GM21529 (cell line): ENCODE results near the gene EVA1B.

Source experiments
- ATAC-seq: cut with Tn5 transposase; IDR thresholded peaks from one replicate; pipeline ENCODE4 v1.9.1; 2021; ENCODE audit not compliant: unreplicated experiment

The EVA1B gene

GRCh38 chr1:36320767-36321118, 2.7 kb downstream of the EVA1B start:
- no peak for ATAC-seq

GRCh38 chr1:36320291-36320761, 3.1 kb downstream of the EVA1B start:
- ATAC-seq = no peak

DNA sequence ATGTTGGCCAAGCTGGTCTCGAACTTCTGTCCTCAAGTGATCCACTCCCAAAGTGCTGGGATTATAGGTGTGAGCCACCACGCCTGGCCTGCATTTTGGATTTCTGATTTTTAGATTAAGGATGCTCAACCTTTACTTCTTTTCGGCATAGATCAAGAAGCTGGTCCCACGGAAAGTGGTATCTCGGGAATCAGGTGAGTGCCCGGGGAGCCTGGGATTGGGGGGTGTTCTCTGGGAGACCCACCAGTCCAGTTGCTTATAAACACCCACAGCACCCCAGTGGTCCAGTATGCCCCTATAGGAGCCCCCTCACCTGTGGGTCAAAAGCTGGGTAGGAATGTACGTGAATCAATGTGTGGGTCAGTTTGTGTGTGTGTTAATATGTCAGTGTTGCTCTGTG, 14.0 kb downstream of the EVA1B start:
- no peak for ATAC-seq

DNA sequence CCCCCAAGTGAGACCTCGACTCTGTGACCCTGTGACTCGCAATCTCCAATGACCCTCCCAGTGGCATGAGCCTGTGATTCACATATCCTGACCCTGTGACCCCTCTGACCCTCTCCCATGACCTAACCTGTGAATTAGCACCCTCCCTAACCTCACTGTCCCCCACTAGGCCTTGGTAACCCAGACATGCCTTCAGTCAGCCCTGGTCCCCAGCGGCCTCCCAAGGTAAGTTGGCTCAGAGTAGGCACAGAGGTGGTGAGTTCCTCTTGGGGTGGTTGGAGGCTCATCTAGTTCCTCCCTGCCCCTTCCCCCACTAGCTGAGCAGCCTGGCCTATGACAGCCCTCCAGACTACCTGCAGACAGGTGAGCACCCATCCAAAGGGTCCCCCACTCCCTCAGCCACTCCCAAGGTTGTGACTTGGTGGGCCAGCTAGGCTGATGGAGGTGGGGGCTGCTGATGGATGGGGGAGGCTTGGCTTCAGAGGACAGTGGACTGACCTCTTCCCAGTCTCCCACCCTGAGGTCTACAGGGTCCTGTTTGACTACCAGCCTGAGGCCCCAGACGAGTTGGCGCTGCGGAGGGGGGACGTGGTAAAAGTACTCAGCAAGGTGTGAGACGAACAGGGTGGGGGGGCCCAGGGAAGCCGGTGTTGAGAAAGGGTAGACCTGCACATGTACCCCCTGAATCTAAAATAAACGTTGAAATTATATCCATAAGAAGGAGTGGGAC, 15.7 kb downstream of the EVA1B start:
- ATAC-seq = no peak

GRCh38 chr1:36306902-36307456, 16.5 kb downstream of the EVA1B start:
- ATAC-seq = peak; percentile 95

DNA sequence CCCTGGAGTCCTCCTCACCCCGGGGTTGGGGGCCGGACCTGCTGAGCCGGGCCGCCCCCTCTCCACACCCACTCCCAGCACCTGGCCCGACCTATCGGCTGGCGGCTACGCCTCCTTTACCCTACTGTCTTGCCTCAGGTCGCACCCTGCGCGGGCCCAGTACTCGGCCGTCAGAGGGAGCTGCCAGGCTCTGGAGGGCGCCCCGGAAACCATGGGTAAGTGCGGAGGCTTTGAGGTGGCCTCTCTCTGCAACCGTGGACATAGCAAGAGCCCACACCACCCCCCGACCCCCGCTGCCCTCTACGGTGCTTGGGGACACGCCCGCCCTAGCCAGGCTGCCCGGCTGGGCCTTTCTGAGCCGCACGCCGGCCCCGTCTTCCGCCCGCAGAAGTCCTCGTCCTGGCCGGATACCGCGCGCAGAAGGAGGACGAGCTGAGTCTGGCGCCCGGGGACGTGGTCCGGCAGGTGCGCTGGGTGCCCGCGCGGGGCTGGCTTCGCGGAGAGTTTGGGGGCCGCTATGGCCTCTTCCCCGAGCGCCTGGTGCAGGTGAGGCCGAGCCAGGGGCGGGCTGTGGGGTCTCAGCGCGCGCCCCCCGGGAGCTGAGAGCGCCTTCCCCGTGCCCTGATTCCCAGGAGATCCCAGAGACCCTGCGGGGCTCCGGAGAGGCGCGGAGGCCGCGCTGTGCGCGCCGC, 17.1 kb downstream of the EVA1B start, which contains the start of gene SH3D21:
Gene SH3D21, plus strand, starts transcription at position 159 of the 692 bp plus-strand sequence. Its CDS starts 53 bp downstream, at position 212.
- ATAC-seq = peak; percentile 26

DNA sequence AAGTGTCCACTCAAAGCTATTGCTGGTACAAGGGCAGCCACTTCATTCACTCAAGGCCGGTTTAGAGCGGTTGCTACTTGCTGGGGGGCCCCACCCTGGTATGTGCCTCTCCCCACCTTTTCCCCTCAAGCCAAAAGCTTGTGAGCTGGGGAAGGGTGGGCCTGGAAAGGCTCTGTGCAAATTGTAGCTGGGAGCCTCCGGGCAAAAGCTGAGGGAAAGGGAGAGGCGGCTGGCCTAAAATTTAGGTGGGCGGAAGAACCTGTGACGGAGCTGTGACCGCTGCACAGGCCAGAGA, 17.6 kb downstream of the EVA1B start:
- no peak for ATAC-seq

DNA sequence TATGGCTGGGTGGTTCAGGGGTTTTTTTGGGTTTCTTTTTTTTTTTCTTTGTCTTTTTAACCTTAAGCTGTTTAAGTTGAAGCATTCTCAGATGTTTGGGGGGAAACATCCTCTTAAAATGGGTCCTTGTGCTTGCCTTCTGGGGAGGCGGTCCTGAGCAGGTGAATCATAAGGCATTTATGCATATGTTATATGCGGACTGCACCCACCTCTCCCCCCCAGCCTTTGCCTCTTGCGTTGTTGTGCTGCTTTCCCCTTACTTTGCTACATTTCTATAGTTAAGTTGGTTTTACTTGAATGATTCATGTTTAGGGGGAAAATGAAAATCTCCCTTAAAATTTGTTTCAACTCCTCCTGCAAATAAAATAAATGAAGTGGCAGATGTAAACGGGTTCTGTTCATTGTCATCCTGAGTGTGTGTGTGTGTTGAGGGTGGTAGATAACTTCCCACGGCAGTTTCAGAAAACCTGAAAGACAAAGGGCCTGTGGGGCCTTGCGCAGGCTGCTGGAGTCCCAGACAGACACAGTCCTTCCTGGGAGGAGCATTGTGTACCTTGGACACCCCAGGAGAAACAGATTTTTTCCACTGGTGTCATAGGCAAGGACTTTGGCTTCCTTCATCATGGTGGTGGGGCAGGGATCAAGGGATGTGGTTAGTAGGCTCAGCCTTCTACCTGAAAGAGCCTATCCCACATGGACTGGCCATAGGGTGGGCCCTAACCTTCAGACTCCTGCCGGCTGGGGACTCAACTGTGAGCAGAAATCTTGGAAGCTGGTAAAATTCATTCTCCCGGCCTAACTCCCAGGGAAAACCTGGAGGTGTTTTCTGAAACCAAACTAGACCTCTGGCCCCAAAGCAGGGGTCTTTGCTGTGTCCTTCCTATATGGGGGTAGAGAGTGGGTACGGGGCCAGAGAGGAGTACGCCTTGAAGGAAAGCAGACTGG, 18.2 kb downstream of the EVA1B start:
- ATAC-seq = no peak

- no peak for ATAC-seq
Observed at GRCh38 chr1:36304521-36304920, 18.9 kb downstream of the EVA1B start.

GRCh38 chr1:36303650-36304360, 19.6 kb downstream of the EVA1B start:
- ATAC-seq = no peak

DNA sequence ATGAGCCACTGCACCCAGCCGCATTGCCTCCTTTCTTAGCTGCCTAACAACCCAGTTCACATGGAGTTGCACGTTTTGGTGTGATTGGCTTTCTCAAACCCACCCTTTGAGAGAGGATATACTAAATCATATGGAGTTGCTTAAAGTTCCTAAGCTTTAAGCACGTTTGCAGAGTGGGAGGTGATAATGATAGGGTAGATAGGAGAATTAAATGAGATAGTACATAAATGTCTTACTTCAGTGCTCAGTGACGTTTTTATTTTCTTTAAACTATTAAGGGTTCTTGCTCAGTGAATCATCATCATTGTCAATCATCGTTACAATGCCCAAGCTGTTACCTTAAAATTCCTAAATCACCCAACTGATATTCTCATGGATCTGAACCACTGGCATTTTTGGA, 20.2 kb downstream of the EVA1B start:
- no peak for ATAC-seq

DNA sequence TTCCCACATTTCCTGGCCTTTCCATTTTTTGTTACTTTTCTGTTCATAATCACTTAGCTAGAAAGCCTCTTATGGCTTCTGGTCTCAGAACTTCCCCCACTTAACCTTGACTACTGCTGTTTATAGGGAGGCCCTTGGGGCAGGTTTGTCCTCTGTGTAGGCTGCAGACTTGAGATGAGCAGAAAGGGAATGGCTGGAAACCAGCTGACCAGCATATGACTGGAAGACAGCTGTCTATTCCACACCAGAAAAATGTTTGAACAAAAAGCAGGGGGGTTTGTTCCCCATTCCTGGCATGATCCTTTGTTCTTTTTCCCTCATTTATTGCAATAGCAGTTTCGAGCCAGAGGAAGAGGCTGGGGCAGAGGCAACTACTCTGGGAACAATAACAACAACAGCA, 22.2 kb downstream of the EVA1B start:
- no peak for ATAC-seq

GRCh38 chr1:36300526-36300925, 22.9 kb downstream of the EVA1B start:
- no peak for ATAC-seq

GRCh38 chr1:36298640-36299039, 24.8 kb downstream of the EVA1B start:
- no peak for ATAC-seq

- no peak for ATAC-seq
Observed at GRCh38 chr1:36297062-36297461, 26.4 kb downstream of the EVA1B start.

DNA sequence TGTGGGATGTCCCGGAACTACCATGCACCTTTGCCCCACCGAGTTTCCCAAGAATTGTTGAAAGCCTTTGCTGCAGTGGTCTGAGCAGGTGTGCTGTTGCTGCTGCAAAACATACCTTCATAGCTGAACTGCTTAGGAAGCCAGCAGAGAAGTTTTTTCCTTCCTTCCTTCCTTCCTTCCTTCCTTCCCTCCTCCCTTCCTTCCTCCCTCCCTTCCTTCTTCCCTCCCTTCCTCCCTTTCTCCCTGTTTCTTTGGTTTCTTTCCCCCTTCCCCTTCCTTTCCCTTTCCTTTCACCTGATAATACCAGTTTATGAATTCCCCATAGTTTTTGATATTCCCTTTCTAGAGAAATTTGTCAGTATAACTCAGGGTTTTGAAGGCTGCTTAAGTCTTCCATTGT, 28.1 kb downstream of the EVA1B start:
- no peak for ATAC-seq

GRCh38 chr1:36287595-36287994, 35.9 kb downstream of the EVA1B start:
- no peak for ATAC-seq

DNA sequence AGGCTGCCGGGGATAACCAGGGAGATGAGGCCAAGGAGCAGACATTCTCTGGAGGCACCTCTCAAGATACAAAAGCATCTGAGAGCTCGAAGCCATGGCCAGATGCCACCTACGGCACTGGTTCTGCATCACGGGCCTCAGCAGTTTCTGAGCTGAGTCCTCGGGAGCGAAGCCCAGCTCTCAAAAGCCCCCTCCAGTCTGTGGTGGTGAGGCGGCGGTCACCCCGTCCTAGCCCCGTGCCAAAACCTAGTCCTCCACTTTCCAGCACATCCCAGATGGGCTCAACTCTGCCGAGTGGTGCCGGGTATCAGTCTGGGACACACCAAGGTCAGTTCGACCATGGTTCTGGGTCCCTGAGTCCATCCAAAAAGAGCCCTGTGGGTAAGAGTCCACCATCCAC, 36.6 kb downstream of the EVA1B start:
- no peak for ATAC-seq

GRCh38 chr1:36285443-36286101, 37.9 kb downstream of the EVA1B start:
- ATAC-seq = no peak

GRCh38 chr1:36284517-36284916, 38.9 kb downstream of the EVA1B start:
- ATAC-seq = no peak
